ENCODE data around the gene SMIM10L2A.

Gene SMIM10L2A

DNA sequence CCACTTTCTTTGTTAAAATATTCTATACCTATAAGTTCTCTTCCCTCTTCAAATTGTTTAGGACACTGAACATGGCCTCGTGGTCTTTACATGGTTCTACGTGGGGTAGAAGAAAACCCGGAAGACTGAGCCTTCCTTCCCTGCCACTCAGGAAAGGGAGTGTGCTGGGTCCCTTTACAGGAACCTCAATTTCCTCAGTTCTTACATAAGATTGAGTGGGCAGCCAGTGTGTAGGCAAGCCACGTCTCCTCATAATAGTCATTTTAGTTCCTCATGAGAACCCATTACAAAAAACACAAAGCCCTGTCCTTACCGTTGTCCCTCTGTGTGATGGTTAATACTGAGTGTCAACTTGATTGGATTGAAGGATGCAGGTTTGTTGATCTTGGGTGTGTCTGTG, 28.7 kb upstream of the SMIM10L2A start:
- no peaks in the 10 kb centered on the region for H3K9me3 ChIP-seq (ENCODE audit: low read length)
- no peak for TF ChIP-seq EZH2 (IDR thresholded peaks at IDR 0.05; ENCODE audit: borderline replicate concordance, low read length)
- TF ChIP-seq CTCF (IDR thresholded peaks at IDR 0.05; ENCODE audit: low read length): no peak
- H4K20me1 ChIP-seq (ENCODE audit: insufficient read depth, low read length): no peaks in the 10 kb centered on the region
- no peaks in the 10 kb centered on the region for H3K9me2 ChIP-seq (ENCODE audit: low read depth, low read length)
- no peaks in the 10 kb centered on the region for H3K27me3 ChIP-seq (ENCODE audit: insufficient read depth, low read length)
- no peaks in the 10 kb centered on the region for H3K4me1 ChIP-seq (ENCODE audit: insufficient read depth, low read length, severe bottlenecking)
- H3K9ac ChIP-seq (ENCODE audit: low read length): no peak overlapping the region
- H2AFZ ChIP-seq (ENCODE audit: low read length): no peak overlapping the region
- H3F3A ChIP-seq (ENCODE audit: insufficient read depth, low read length): no peaks in the 10 kb centered on the region
- no peaks in the 10 kb centered on the region for H3K79me2 ChIP-seq (ENCODE audit: insufficient read depth, low read length)
- no peak overlapping the region for H3K27ac ChIP-seq (ENCODE audit: low read depth, low read length, poor library complexity, severe bottlenecking)
- no peak overlapping the region for H3K4me3 ChIP-seq (ENCODE audit: low read depth, low read length, poor library complexity, severe bottlenecking)
- H3K36me3 ChIP-seq (ENCODE audit: insufficient read depth, low read length): no peaks in the 10 kb centered on the region
- no peak overlapping the region for H3K4me2 ChIP-seq (ENCODE audit: low read length)

- H3F3A ChIP-seq (ENCODE audit: insufficient read depth, low read length): no peaks in the 10 kb centered on the region
- H3K4me3 ChIP-seq (ENCODE audit: low read depth, low read length, poor library complexity, severe bottlenecking): no peak overlapping the region
- no peaks in the 10 kb centered on the region for H3K79me2 ChIP-seq (ENCODE audit: insufficient read depth, low read length)
- H2AFZ ChIP-seq (ENCODE audit: low read length): no peak overlapping the region
- H3K27ac ChIP-seq (ENCODE audit: low read depth, low read length, poor library complexity, severe bottlenecking): no peak overlapping the region
- no peaks in the 10 kb centered on the region for H3K36me3 ChIP-seq (ENCODE audit: insufficient read depth, low read length)
- TF ChIP-seq EZH2 (IDR thresholded peaks at IDR 0.05; ENCODE audit: borderline replicate concordance, low read length) (no peak), CTCF (IDR thresholded peaks at IDR 0.05; ENCODE audit: low read length) (no peak)
- H3K9ac ChIP-seq (ENCODE audit: low read length): no peak overlapping the region
- no peaks in the 10 kb centered on the region for H3K9me2 ChIP-seq (ENCODE audit: low read depth, low read length)
- H3K4me2 ChIP-seq (ENCODE audit: low read length): no peak overlapping the region
- H3K27me3 ChIP-seq (ENCODE audit: insufficient read depth, low read length): no peaks in the 10 kb centered on the region
- H3K9me3 ChIP-seq (ENCODE audit: low read length): no peaks in the 10 kb centered on the region
- no peaks in the 10 kb centered on the region for H3K4me1 ChIP-seq (ENCODE audit: insufficient read depth, low read length, severe bottlenecking)
- no peaks in the 10 kb centered on the region for H4K20me1 ChIP-seq (ENCODE audit: insufficient read depth, low read length)
These were observed 26.7 kb upstream of the SMIM10L2A start for GRCh38 chrX:135395064-135395463.

GRCh38 chrX:135396109-135396508, 25.6 kb upstream of the SMIM10L2A start:
- no peak overlapping the region for H3K4me3 ChIP-seq (ENCODE audit: low read depth, low read length, poor library complexity, severe bottlenecking)

More at GRCh38 chrX:135396109-135396508, 25.6 kb upstream of the SMIM10L2A start:
- Histone ChIP-seq H3K27ac (ENCODE audit: low read depth, low read length, poor library complexity, severe bottlenecking) (no peak overlapping the region), H3K9ac (ENCODE audit: low read length) (no peak overlapping the region), H3K9me3 (ENCODE audit: low read length) (no peaks in the 10 kb centered on the region), H2AFZ (ENCODE audit: low read length) (no peak overlapping the region), H3K4me2 (ENCODE audit: low read length) (no peak overlapping the region), H3F3A (ENCODE audit: insufficient read depth, low read length) (no peaks in the 10 kb centered on the region), H3K9me2 (ENCODE audit: low read depth, low read length) (no peaks in the 10 kb centered on the region), H4K20me1 (ENCODE audit: insufficient read depth, low read length) (no peaks in the 10 kb centered on the region), H3K4me1 (ENCODE audit: insufficient read depth, low read length, severe bottlenecking) (no peaks in the 10 kb centered on the region), H3K79me2 (ENCODE audit: insufficient read depth, low read length) (no peaks in the 10 kb centered on the region), H3K36me3 (ENCODE audit: insufficient read depth, low read length) (no peaks in the 10 kb centered on the region), H3K27me3 (ENCODE audit: insufficient read depth, low read length) (no peaks in the 10 kb centered on the region)
- TF ChIP-seq EZH2 (IDR thresholded peaks at IDR 0.05; ENCODE audit: borderline replicate concordance, low read length) (no peak), CTCF (IDR thresholded peaks at IDR 0.05; ENCODE audit: low read length) (no peak)

All from OCI-LY1 (cell line).